ENCODE measurements around the gene PPFIA4. TPM values are rescaled to one million over a fixed set of nuclear protein-coding genes. Genes with fewer than 3 reads are reported as not detected.

The PPFIA4 gene
- total and polyA plus RNA-seq, 12 donors = 8.1 to 60.6 (median 29.9) TPM

DNA sequence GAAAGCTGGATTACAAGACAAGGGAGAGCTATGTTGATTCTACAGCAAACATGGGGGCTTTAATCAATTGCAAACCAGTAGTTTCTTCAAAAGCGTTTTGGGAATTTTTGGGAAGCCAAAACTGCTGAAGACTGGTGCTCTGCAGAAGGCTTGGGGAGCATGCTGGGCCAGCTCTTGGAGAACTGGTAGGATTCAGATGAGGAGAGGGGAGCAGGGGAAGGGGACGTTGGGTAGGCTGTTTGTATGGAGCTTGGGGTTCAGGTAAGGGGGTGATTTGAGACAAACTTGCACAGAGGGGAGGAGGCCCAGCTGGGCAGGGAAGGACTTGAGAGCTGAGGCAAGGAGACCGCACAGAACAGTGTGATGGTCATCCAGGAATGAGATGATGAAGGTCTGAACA is 62.1 kb downstream of the PPFIA4 start:
- Histone ChIP-seq H3K9me3 (no peaks in the 10 kb centered on the region), H3K36me3 (no peaks in the 10 kb centered on the region), H3K4me3 (no peak overlapping the region), H3K4me1 (peaks cover 0 to 10% (median 0%) of the 10 kb centered on the region in 9 donors), H3K27me3 (peaks cover 0 to 4% (median 0%) of the 10 kb centered on the region in 7 donors), H3K27ac (no peak overlapping the region)
- DNase-seq = no peak
- no peak for ATAC-seq
- intact Hi-C loops (cut with DNase I) = no loop called here
- 91 to 94% methylated on average over 3 of the region's 3 CpGs for WGBS, 2 donors
- TF ChIP-seq, protein P1, sequence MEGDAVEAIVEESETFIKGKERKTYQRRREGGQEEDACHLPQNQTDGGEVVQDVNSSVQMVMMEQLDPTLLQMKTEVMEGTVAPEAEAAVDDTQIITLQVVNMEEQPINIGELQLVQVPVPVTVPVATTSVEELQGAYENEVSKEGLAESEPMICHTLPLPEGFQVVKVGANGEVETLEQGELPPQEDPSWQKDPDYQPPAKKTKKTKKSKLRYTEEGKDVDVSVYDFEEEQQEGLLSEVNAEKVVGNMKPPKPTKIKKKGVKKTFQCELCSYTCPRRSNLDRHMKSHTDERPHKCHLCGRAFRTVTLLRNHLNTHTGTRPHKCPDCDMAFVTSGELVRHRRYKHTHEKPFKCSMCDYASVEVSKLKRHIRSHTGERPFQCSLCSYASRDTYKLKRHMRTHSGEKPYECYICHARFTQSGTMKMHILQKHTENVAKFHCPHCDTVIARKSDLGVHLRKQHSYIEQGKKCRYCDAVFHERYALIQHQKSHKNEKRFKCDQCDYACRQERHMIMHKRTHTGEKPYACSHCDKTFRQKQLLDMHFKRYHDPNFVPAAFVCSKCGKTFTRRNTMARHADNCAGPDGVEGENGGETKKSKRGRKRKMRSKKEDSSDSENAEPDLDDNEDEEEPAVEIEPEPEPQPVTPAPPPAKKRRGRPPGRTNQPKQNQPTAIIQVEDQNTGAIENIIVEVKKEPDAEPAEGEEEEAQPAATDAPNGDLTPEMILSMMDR (IDR thresholded peaks at IDR 0.05) = no peak

DNA sequence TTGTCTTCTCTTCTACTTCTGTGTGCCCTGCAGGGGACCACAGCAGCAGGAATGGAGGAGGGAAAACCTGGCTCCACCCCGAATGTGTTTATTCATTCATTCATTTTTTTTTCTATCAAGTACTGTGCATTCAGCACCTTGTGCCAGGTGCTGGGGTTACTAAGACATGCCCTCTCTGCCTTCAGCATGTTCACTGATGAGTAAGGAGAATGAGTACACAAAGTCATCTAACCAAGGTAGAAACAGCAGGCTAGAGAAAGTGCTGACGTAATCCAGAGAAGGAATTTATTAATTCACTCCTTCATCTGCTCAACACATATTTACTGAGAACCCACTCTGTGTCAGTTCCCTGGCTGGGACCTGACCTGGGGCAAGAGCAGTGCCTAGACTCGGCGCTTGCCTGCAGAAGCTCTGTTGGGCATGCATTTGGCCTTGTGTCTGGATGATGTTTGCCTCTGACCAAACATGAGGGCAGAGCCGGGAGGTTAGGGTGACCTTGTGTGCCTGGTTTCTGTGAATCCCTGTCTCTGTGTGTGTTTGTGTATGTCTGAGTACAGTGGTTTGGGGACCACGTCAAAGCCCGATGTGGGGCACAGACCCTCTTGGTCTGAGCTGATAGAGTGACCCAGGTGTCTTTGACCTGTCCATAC is 62.8 kb downstream of the PPFIA4 start:
- TF ChIP-seq, protein P1 (IDR thresholded peaks at IDR 0.05) = no peak
- ATAC-seq (no peak), DNase-seq (no peak)
- 87 to 92% methylated on average over 7 of the region's 7 CpGs for WGBS, 2 donors
- Histone ChIP-seq H3K4me1 (peaks cover 0 to 5% (median 0%) of the 10 kb centered on the region in 9 donors), H3K27ac (no peak overlapping the region), H3K36me3 (no peaks in the 10 kb centered on the region), H3K9me3 (peaks cover 0 to 2% (median 0%) of the 10 kb centered on the region in 11 donors), H3K4me3 (no peak overlapping the region), H3K27me3 (peaks cover 0 to 4% (median 0%) of the 10 kb centered on the region in 7 donors)
- intact Hi-C loops (cut with DNase I) = no loop called here

DNA sequence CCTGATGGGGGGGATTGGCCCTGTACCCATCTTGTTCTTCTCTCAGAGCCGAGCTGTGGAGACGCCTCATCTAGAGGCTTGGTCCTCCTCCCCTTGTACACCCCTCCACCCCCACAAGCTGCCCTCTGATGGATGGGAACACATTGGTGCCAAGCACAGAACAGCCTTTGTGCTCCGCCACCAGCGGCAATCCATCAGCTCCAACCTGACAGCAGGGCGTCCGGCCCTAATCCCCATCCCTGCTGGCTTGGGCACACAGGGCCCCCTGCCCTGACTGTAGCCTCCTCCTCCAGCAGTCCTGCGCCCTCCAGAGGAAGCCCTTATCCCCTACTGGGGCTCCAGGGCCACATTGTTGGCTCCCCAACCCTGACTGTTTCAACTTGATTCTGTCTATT is 63.4 kb downstream of the PPFIA4 start:
- H3K9me3 ChIP-seq = peaks cover 0 to 7% (median 2%) of the 10 kb centered on the region in 11 donors
- TF ChIP-seq, protein P1 (IDR thresholded peaks at IDR 0.05) = no peak
- intact Hi-C loops (cut with DNase I) = no loop called here
- H3K4me3 ChIP-seq = no peak overlapping the region
- peaks cover 0 to 3% (median 0%) of the 10 kb centered on the region in 9 donors for H3K4me1 ChIP-seq
- no peak overlapping the region for H3K27ac ChIP-seq
- H3K27me3 ChIP-seq = peaks cover 0 to 4% (median 0%) of the 10 kb centered on the region in 7 donors
- WGBS, 2 donors = 74 to 90% methylated on average over 7 of the region's 7 CpGs
- no peak for ATAC-seq
- no peaks in the 10 kb centered on the region for H3K36me3 ChIP-seq
- DNase-seq = no peak

DNA sequence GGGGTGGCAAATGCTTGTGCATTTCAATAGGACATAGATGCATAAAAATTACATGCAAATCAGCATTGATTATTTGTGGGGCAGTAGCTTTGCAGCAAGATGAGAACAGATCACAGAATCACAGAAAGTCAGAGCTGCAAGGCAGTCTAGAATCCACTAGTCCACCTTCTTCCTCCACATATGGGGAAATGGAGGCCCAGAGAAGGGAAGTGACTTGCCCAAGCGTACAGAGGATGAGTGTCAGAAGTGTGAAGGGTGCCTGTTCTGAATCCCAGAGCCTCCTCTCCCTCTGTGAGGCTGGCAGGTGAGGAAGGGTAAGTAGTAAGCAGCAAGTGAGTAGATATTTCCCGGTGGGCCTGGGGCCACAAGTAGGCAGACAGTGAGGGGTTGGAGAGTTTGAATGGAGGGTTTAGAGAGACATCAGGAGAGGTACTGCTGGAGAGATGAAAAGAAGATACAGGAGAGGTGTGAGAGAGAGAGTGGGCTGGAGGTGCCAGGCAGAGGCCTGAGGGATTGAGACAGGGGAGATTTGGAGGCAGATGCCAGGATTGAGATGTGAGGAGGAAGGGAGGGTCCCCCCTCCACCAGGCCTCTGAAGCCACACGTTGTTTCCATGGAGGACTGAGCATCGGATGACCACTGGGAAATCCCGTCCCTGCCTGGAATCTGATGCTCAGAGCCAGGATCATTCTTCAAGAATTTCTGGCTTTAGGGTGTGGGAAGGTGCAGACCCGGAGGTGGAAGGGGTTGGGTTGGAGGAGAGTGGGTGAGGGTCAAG is 64.3 kb downstream of the PPFIA4 start:
- H3K27me3 ChIP-seq = peaks cover 0 to 4% (median 0%) of the 10 kb centered on the region in 7 donors
- TF ChIP-seq, protein P1 (IDR thresholded peaks at IDR 0.05) = no peak
- H3K4me1 ChIP-seq = peaks cover 0 to 3% (median 0%) of the 10 kb centered on the region in 9 donors
- H3K27ac ChIP-seq = no peak overlapping the region
- H3K4me3 ChIP-seq = no peak overlapping the region
- DNase-seq (no peak), ATAC-seq (no peak)
- H3K9me3 ChIP-seq = peaks cover 0 to 17% (median 11%) of the 10 kb centered on the region in 11 donors
- intact Hi-C loops (cut with DNase I) = no loop called here
- H3K36me3 ChIP-seq = no peaks in the 10 kb centered on the region
- 76 to 80% methylated on average over 6 of the region's 6 CpGs for WGBS, 2 donors
